Measurements from ENCODE around the gene ICE1.

DNA sequence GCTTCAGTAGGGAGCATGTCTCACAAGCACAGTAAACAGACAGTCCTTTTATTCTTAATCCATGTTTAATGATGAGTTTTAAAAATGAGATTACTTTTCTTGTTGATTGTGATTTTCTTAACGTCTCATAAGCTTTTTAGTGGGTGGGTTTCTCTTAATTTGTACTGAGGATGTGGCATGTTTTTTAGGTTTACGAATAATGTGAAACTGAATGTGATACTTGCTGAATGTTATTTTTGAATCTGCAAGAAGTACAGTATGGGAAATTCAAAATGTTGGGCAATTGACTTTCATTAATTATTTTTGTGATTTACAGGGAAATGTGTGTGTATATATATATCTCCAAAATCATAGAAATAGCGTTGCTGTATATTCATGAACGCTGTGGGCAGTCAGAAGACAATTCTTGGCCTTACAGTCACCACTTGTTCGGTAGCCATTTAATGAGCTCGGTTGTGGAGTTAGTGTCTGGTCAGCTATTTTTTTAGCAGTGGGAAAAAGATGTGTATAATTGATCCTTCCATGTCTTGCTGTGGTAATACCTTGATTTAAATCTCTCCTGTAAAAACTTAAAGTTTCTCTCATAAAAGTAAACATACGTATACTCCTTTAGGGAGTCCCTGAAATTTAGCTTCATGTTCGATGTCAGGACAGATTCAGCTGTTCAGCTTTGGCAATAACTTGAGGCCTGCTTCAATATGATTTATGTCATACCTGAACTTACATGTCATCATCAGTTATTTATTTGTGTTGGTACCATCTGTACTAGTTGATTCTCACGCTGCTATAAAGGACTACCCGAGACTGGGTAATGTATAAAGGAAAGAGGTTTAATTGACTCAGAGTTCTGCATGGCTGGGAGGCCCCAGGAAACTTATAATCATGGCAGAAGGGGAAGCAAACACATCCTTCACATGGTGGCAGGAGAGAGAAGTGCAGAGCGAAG lies 15.0 kb downstream of the ICE1 start:
- TF ChIP-seq, protein P1, sequence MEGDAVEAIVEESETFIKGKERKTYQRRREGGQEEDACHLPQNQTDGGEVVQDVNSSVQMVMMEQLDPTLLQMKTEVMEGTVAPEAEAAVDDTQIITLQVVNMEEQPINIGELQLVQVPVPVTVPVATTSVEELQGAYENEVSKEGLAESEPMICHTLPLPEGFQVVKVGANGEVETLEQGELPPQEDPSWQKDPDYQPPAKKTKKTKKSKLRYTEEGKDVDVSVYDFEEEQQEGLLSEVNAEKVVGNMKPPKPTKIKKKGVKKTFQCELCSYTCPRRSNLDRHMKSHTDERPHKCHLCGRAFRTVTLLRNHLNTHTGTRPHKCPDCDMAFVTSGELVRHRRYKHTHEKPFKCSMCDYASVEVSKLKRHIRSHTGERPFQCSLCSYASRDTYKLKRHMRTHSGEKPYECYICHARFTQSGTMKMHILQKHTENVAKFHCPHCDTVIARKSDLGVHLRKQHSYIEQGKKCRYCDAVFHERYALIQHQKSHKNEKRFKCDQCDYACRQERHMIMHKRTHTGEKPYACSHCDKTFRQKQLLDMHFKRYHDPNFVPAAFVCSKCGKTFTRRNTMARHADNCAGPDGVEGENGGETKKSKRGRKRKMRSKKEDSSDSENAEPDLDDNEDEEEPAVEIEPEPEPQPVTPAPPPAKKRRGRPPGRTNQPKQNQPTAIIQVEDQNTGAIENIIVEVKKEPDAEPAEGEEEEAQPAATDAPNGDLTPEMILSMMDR (IDR thresholded peaks at IDR 0.05), result no peak
- TF ChIP-seq POLR2A (IDR thresholded peaks at IDR 0.05), result no peak
